Activated CD4-positive, alpha-beta memory T cell treated with anti-CD3 and anti-CD28 coated beads for 36 hours (primary cell): ENCODE results near the gene ATP8B1. TPM values are rescaled to one million over a fixed set of nuclear protein-coding genes. Genes with fewer than 3 reads are reported as not detected.
A peak's percentile ranks its signal among the peaks of the same experiment; 100 is the strongest.
"Not testable (repeated sequence)": the region's sequence is repeated elsewhere in the genome, so short reads cannot be mapped to it uniquely, and the experiment has no call there.

Source experiments
- CTCF ChIA-PET: fragments of 350-600 bp; sonication (Branson Sonifier 250); formaldehyde crosslinking; loops from one replicate; lab custom pipeline; 2021; ENCODE audit warnings: antibody characterized with exemption, inconsistent platforms; lab: Charles Lee
- POLR2A ChIA-PET: fragments of 350-600 bp; sonication (Branson Sonifier 250); formaldehyde crosslinking; loops from one replicate; lab custom pipeline; 2021; ENCODE audit warnings: antibody characterized with exemption; lab: Charles Lee
- DNase-seq: peaks from one replicate; pipeline ENCODE4 v3.0.0-alpha.2; 2020
- H3K27ac Mint-ChIP-seq: one replicate; pipeline ENCODE4 v1.8.0; 2021; ENCODE audit warnings: mixed read lengths
- H3K27me3 Mint-ChIP-seq: one replicate; pipeline ENCODE4 v1.8.0; 2021; ENCODE audit warnings: mixed read lengths
- H3K36me3 Mint-ChIP-seq: one replicate; pipeline ENCODE4 v1.8.0; 2021; ENCODE audit warnings: mixed read lengths
- H3K4me1 Mint-ChIP-seq: one replicate; pipeline ENCODE4 v1.8.0; 2021; ENCODE audit warnings: low read depth, mixed read lengths
- H3K4me3 Mint-ChIP-seq: one replicate; pipeline ENCODE4 v1.8.0; 2021; ENCODE audit warnings: mild to moderate bottlenecking, mixed read lengths
- H3K9me3 Mint-ChIP-seq: one replicate; pipeline ENCODE4 v1.8.0; 2021; ENCODE audit warnings: mixed read lengths
- intact Hi-C: fragments of 100-400 bp; cut with micrococcal nuclease; formaldehyde crosslinking; loops from one replicate; pipeline ENCODE4 v1.15.1; 2023
- total RNA-seq, 2 experiments: library from RNA; stranded (reverse); gene quantifications; one replicate each; pipeline ENCODE4 v1.2.3, GENCODE V29; 2021

Gene ATP8B1
- total RNA-seq, 2 experiments from 2014 or later: not detected

DNA sequence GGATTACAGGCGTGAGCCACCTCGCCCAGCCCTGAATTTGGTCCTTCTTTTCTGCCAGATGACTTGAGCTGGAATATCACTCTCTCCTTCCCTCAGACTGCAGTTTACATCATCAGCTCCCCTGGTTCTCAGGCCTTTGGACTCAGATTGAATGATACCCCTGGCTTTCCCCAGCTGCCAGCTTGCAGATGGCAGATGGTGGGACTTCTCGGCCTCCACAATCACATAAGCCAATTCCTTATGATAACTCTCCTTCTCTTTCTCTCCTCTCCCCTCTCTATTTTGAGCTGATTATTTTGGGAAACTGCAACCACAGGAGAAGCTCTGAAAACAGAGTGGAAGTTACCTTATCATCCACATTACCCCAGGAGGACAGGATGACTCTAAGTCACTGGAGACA, 33.4 kb upstream of the ATP8B1 start:
- POLR2A ChIA-PET: no interaction called here
- Mint-ChIP-seq H3K27ac (no peak overlapping the region), H3K4me3 (no peak overlapping the region), H3K4me1 (peaks cover 35% of the 10 kb centered on the region), H3K9me3 (peaks cover 5% of the 10 kb centered on the region), H3K36me3 (peaks cover 2% of the 10 kb centered on the region), H3K27me3 (peaks cover 37% of the 10 kb centered on the region)
- intact Hi-C loops: loop anchor here (10.0 kb wide), 2 partner anchors 832 to 1182 kb away; partner anchors contain the start of gene WDR7
- CTCF ChIA-PET: interaction anchor here (0.9 kb wide), 1 partner anchor 206 kb away, joined by 3 read pairs; no protein-coding TSS in a partner anchor
- DNase-seq: no peak

DNA sequence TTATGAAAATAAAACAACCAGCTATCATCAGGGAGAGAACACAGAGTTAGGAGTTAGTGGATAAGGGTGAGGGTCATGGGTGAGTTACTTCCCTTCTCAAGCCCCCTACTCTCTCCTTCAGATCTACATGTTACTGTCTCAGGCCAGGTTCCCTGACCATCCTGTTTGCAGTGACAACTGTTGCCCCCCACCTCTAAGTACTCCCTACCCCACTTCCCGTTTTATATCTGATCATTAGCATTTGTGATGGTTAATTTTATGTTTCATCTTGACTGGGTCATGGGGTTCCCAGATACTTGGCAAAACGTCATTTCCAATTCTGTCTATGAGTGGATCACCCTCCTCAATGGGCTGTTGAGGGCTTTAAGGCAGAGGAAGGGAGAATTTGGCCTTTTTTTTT, 32.8 kb upstream of the ATP8B1 start:
- peaks cover 37% of the 10 kb centered on the region for H3K27me3 Mint-ChIP-seq
- no peak for DNase-seq
- H3K4me3 Mint-ChIP-seq: no peak overlapping the region
- no peak overlapping the region for H3K27ac Mint-ChIP-seq
- H3K36me3 Mint-ChIP-seq: peaks cover 2% of the 10 kb centered on the region
- H3K4me1 Mint-ChIP-seq: peaks cover 29% of the 10 kb centered on the region
- peaks cover 7% of the 10 kb centered on the region for H3K9me3 Mint-ChIP-seq
- ChIA-PET CTCF (no interaction called here), POLR2A (no interaction called here)
- intact Hi-C loops: loop anchor here (10.0 kb wide), 2 partner anchors 831 to 1181 kb away; partner anchors contain the start of gene WDR7

DNA sequence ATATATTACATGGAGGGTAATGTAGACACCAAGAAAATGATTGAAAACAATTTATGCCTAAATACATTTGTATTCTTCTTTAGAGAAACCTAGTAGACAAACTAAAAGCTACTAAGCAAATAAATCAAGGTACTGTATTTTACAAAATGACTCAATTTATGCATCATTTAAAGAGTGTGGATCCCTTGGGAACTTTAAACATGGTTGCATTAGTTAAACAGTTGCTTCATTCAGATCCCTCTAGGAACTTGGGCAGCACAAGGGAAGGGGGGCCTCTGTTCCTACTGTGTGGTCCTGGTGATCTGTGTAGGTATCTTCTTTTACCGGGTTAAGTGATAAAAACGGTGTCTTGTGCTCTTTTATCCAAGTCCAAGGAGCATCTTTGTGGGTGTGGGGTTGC, 31.5 kb upstream of the ATP8B1 start:
- intact Hi-C loops: loop anchor here (5.0 to 10.0 kb wide), 3 partner anchors 212 to 1180 kb away; partner anchors contain the start of genes NARS1 and WDR7
- ChIA-PET CTCF (no interaction called here), POLR2A (no interaction called here)

DNA sequence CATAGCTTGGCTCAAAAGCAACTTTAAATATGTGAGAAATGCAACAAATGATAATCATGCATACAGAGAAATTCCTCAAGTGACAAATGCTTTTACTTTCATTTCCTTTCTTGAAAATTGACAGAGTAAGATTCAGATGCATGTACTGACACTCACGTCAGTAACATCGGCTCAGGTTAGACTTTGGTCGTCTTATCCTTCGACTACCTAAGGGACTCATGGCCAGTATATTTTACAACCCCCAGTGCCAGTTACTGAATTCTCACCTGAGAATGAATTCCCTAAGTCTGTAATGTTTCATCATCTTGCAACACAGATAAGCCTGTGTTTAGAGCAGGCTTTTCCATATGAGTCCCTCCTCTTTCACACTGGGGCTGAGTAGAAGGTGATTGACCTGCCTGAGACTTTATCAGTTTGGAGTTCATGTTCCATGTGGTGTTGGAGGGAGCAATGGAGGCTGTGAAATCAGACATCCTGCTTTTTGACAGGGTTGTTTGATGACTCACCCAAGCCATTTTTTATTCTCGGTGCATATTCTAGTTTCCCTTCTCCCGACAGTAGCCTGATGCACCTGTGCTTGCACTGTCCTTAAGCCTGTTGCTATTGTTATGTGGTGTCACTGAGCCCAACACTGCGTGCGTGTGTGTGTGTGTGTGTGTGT, 30.5 kb upstream of the ATP8B1 start:
- H3K36me3 Mint-ChIP-seq: peaks cover 2% of the 10 kb centered on the region
- H3K4me1 Mint-ChIP-seq: peaks cover 28% of the 10 kb centered on the region
- H3K27ac Mint-ChIP-seq: peak overlapping the region; percentile 40
- peaks cover 29% of the 10 kb centered on the region for H3K27me3 Mint-ChIP-seq
- peak; percentile 40 for DNase-seq
- intact Hi-C loops: loop anchor here (1.0 to 10.0 kb wide), 5 partner anchors 8 to 1179 kb away; partner anchors contain the start of genes NARS1 and WDR7
- peak overlapping the region; percentile 21 for H3K4me3 Mint-ChIP-seq
- POLR2A ChIA-PET: no interaction called here
- peaks cover 7% of the 10 kb centered on the region for H3K9me3 Mint-ChIP-seq
- CTCF ChIA-PET: no interaction called here

More for the DNA sequence above, 31.5 kb upstream of the ATP8B1 start:
- Mint-ChIP-seq H3K27me3 (peaks cover 34% of the 10 kb centered on the region), H3K4me3 (no peak overlapping the region), H3K27ac (no peak overlapping the region), H3K4me1 (peaks cover 29% of the 10 kb centered on the region), H3K9me3 (peaks cover 7% of the 10 kb centered on the region), H3K36me3 (peaks cover 2% of the 10 kb centered on the region)
- no peak for DNase-seq

DNA sequence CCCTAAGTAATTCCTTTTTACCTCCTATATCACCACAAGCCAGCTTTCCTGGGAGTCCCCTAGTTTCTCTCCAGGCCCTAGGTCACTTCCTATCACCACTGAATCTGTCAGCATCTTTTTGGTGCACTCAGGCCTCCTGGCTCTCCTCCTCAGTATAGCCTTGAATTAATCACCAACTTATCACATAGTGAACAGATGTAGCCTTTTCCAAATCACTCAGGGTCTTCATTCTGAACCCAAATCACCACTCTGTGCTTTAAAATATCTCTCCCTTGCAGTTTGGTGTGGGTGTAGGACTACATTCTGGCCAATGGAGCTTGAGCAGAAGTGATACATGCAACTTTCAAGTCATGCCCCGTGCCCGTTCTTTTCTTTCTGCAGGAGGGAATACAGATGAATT, 29.6 kb upstream of the ATP8B1 start:
- Mint-ChIP-seq H3K4me1 (peaks cover 20% of the 10 kb centered on the region), H3K27ac (no peak overlapping the region), H3K9me3 (peaks cover 7% of the 10 kb centered on the region), H3K27me3 (peaks cover 26% of the 10 kb centered on the region), H3K36me3 (peaks cover 2% of the 10 kb centered on the region), H3K4me3 (no peak overlapping the region)
- no peak for DNase-seq
- intact Hi-C loops: loop anchor here (1.0 to 10.0 kb wide), 5 partner anchors 9 to 1178 kb away; partner anchors contain the start of genes NARS1 and WDR7
- CTCF ChIA-PET: no interaction called here
- POLR2A ChIA-PET: no interaction called here

DNA sequence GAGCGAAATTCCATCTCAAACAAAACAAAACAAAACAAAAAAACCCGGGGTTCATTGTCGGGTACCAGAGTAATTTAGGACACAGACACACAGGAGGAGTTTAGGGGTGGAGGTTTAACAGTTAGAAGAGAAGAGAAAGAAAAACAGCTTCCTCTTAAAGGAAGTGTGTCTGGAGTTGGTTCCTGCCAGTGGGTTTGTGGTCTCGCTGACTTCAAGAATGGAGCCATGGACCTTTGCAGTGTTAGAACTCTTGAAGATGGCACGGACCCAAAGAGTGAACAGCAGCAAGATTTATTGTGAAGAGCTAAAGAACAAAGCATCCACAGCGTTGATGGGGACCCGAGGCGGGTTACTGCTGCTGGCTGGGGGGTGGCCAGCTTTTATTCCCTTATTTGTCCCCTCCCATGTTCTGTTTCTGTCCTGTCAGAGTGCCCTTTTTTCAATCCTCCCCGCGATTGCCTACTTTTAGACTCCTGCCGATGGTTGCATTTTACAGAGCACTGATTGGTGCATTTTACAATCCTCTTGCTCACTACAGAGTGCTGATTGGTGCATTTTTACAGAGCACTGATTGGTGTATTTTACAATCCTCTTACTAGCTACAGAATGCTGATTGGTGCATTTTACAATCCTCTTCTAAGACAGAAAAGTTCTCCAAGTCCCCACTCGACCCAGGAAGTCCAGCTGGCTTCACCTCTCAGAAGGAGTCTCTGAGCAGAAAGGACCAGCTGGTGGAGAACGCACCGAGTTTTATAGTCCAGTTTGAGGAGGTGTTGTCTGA, 28.7 kb upstream of the ATP8B1 start:
- Mint-ChIP-seq H3K27me3 (peaks cover 24% of the 10 kb centered on the region), H3K4me1 (peaks cover 19% of the 10 kb centered on the region), H3K4me3 (no peak overlapping the region), H3K27ac (no peak overlapping the region), H3K36me3 (peaks cover 2% of the 10 kb centered on the region), H3K9me3 (peaks cover 7% of the 10 kb centered on the region)
- intact Hi-C loops: loop anchor here (2.0 to 10.0 kb wide), 4 partner anchors 201 to 1177 kb away; partner anchors contain the start of genes NARS1 and WDR7
- CTCF ChIA-PET: no interaction called here
- DNase-seq: no peak
- POLR2A ChIA-PET: no interaction called here

DNA sequence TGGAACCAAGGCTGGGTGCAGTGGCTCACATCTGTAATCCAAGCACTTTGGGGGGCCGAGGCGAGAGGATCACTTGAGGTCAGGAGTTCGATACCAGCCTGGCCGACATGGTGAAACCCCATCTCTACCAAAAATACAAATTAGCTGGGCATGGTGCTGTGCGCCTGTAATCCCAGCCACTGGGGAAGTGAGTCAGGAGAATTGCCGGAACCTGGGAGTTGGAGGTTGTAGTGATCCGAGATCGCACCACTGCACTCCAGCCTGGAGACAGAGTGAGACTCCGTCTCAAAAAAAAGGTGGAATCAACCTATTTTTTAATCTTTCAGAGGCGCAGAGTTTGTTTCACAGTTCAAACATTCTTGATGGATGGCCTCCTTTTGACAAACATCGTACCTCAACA, 24.5 kb upstream of the ATP8B1 start:
- H3K9me3 Mint-ChIP-seq: peaks cover 7% of the 10 kb centered on the region
- intact Hi-C loops: no loop called here
- H3K36me3 Mint-ChIP-seq: peaks cover under 1% of the 10 kb centered on the region
- no peak for DNase-seq
- peaks cover 4% of the 10 kb centered on the region for H3K4me1 Mint-ChIP-seq
- H3K27ac Mint-ChIP-seq: no peak overlapping the region
- no peak overlapping the region for H3K4me3 Mint-ChIP-seq
- ChIA-PET CTCF (interaction anchor here (0.7 kb wide), 1 partner anchor 9 kb away, joined by 3 read pairs; no protein-coding TSS in a partner anchor), POLR2A (no interaction called here)
- peaks cover 10% of the 10 kb centered on the region for H3K27me3 Mint-ChIP-seq

DNA sequence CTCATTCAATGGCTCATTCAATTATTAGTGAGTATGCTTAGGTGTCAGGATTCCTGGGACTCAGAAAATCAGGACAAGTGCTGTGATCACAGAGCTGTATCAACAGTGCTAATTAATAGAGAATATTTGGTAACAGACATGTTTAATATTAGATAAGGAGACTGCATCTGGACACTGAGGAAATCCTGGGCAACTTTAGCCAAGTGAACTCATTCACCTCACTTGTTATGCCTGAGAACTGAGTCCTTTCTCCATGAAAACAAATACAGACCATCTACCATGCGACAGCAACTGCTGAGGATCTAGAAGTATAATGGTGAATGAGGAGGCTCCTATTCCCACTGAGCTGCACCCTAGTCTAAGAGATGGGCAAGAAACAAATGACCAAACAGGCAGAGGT, 23.1 kb upstream of the ATP8B1 start:
- no peak overlapping the region for H3K27ac Mint-ChIP-seq
- peaks cover 4% of the 10 kb centered on the region for H3K27me3 Mint-ChIP-seq
- H3K9me3 Mint-ChIP-seq: no peaks in the 10 kb centered on the region
- H3K4me3 Mint-ChIP-seq: no peak overlapping the region
- no peaks in the 10 kb centered on the region for H3K4me1 Mint-ChIP-seq
- DNase-seq: no peak
- intact Hi-C loops: no loop called here
- no peaks in the 10 kb centered on the region for H3K36me3 Mint-ChIP-seq
- ChIA-PET CTCF (no interaction called here), POLR2A (no interaction called here)

DNA sequence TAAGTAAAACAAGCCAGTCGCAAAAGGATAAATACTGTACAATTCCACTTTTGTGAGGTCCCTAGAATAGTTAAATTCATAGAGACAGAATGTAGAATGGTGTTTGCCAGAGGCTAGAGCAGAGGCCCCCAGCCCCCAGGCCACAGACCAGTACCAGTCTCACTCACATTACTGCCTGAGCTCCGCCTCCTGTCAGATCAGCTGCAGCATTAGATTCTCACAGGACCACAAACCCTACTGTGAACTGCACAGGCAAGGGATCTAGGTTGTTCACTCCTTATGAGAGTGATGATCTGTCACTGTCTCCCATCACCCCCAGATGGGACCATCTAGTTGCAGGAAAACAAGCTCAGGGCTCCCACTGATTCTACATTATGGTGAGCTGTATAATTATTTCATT, 17.5 kb upstream of the ATP8B1 start:
- H3K27ac Mint-ChIP-seq, intact Hi-C loops, H3K36me3 Mint-ChIP-seq, H3K4me1 Mint-ChIP-seq, H3K9me3 Mint-ChIP-seq, DNase-seq, H3K4me3 Mint-ChIP-seq, POLR2A ChIA-PET, CTCF ChIA-PET: not testable (repeated sequence)
- H3K27me3 Mint-ChIP-seq: peaks cover 11% of the 10 kb centered on the region

DNA sequence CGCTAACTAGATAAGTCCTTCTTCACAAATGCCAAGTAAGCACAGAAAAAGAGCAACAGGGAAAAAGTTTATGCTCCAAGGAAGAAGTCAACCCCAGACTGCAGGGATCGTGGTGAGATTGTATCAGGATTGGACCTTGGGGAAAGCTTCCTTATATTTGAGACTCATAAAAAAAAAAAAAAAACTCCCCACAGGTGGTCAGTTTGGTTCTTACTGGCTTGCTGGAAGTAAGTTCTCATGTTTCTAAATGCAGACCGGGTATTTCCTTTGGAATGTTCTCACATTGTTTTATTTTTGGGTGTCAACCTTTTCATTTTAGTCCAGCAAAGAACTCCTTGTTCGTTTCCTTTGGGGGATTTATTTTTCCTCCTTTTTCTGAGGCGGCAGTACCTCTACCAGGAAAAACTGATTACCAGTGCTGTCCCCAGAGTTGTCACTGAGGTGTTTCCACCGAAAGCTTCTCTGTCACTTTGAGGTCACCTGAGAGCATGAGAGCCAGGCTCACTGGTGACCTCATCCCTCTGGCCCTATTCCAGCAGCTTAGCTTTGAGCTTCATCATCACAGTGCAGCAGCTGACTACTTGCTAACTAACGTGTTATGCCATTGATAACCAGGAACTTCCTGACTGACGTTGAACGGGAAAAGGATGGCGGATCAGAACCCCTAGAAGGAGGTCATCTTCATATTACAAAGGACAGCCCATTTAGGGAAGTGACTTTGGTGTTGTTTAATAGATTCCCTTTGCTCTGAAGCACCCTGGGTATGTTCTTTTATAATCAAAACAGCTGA, 16.8 kb upstream of the ATP8B1 start:
- Mint-ChIP-seq H3K36me3 (no peaks in the 10 kb centered on the region), H3K4me1 (no peaks in the 10 kb centered on the region), H3K27ac (no peak overlapping the region), H3K9me3 (no peaks in the 10 kb centered on the region), H3K27me3 (peaks cover 11% of the 10 kb centered on the region), H3K4me3 (no peak overlapping the region)
- ChIA-PET CTCF (no interaction called here), POLR2A (no interaction called here)
- no peak for DNase-seq
- intact Hi-C loops: no loop called here

DNA sequence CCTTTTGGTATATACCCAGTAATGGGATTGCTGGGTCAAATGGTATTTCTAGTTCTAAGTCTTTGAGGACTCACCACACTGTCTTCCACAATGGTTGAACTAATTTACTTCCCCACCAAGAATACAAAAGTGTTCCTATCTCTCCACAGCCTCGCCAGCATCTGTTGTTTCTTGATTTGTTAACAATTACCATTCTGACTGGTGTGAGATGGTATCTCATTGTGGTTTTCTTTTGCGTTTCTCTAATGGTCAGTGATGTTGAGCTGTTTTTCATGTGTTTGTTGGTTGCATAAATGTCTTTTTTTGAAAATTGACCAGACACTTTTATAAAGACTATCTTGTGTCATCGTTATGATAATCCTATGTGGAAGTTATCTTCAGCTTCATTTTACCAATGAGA, 16.0 kb upstream of the ATP8B1 start:
- intact Hi-C loops: no loop called here
- Mint-ChIP-seq H3K4me1 (no peaks in the 10 kb centered on the region), H3K4me3 (no peak overlapping the region), H3K9me3 (peaks cover under 1% of the 10 kb centered on the region), H3K27ac (no peak overlapping the region), H3K36me3 (no peaks in the 10 kb centered on the region), H3K27me3 (peaks cover 13% of the 10 kb centered on the region)
- ChIA-PET POLR2A (no interaction called here), CTCF (interaction anchor here (0.6 kb wide), 1 partner anchor 9 kb away, joined by 3 read pairs; no protein-coding TSS in a partner anchor)
- no peak for DNase-seq
